WTC11 (cell line): ENCODE data around the gene CDK17. TPM values are rescaled to one million over a fixed set of nuclear protein-coding genes. Genes with fewer than 3 reads are reported as not detected.

Source experiments
- ATAC-seq: fragments of 200-7000 bp; cut with Tn5 transposase; 2 replicates; pipeline ENCODE4 v1.10.0; 2021; ENCODE audit warnings: mild to moderate bottlenecking, moderate library complexity
- CTCF ChIA-PET: fragments of 300-600 bp; sonication (Branson Sonifier 250); formaldehyde crosslinking; loops from one replicate; lab custom pipeline; 2021; ENCODE audit warnings: antibody characterized with exemption; lab: Charles Lee
- POLR2A ChIA-PET: fragments of 350-600 bp; sonication (Branson Sonifier 250); formaldehyde crosslinking; loops from one replicate; lab custom pipeline; 2021; ENCODE audit warnings: antibody characterized with exemption; lab: Charles Lee
- DNase-seq: peaks from one replicate; pipeline ENCODE4 v3.0.0; 2021; ENCODE audit warnings: low spot score
- H3K27ac Mint-ChIP-seq: 2 replicates; pipeline ENCODE4 v1.8.0; 2021; ENCODE audit warnings: mixed read lengths
- H3K27me3 Mint-ChIP-seq: 2 replicates; pipeline ENCODE4 v1.8.0; 2021; ENCODE audit warnings: low read depth, mild to moderate bottlenecking, moderate library complexity, mixed read lengths
- H3K36me3 Mint-ChIP-seq: 2 replicates; pipeline ENCODE4 v1.8.0; 2021; ENCODE audit warnings: mixed read lengths
- H3K4me1 Mint-ChIP-seq: 2 replicates; pipeline ENCODE4 v1.8.0; 2022; ENCODE audit warnings: mixed read lengths
- H3K4me3 Mint-ChIP-seq: 2 replicates; pipeline ENCODE4 v1.8.0; 2021; ENCODE audit warnings: mild to moderate bottlenecking, moderate library complexity, mixed read lengths
- H3K9me3 Mint-ChIP-seq: 2 replicates; pipeline ENCODE4 v1.8.0; 2021; ENCODE audit warnings: mixed read lengths
- CDX4 ChIP-seq: fragments of 250-450 bp; sonication (Bioruptor Pico); IDR thresholded peaks from 2 replicates; pipeline ENCODE4 v1.9.0; 2021; ENCODE audit warnings: moderate library complexity, mild to moderate bottlenecking, inconsistent platforms, borderline replicate concordance
- FOXK1 ChIP-seq: sonication (generic); formaldehyde crosslinking; IDR thresholded peaks from 2 replicates; pipeline ENCODE4 v1.8.0; 2022; ENCODE audit warnings: mild to moderate bottlenecking, moderate library complexity, missing genetic modification reagents
- GTF2I ChIP-seq: fragments of 250-450 bp; sonication (Bioruptor Pico); conservative IDR thresholded peaks from 2 replicates; pipeline ENCODE4 v1.4.0; 2021; ENCODE audit warnings: mild to moderate bottlenecking
- IRF2 ChIP-seq: sonication (generic); formaldehyde crosslinking; IDR thresholded peaks from 2 replicates; pipeline ENCODE4 v1.8.0; 2022; ENCODE audit warnings: low read depth, missing genetic modification reagents, borderline replicate concordance
- MAX ChIP-seq: sonication (generic); formaldehyde crosslinking; IDR thresholded peaks from 2 replicates; pipeline ENCODE4 v1.8.0; 2022; ENCODE audit warnings: mild to moderate bottlenecking, missing genetic modification reagents
- MYBL2 ChIP-seq: sonication (generic); formaldehyde crosslinking; IDR thresholded peaks from 2 replicates; pipeline ENCODE4 v1.8.1; 2023; ENCODE audit warnings: mild to moderate bottlenecking, moderate library complexity, missing genetic modification reagents
- PREB ChIP-seq: sonication (generic); formaldehyde crosslinking; IDR thresholded peaks from 2 replicates; pipeline ENCODE4 v1.8.1; 2022; ENCODE audit warnings: mild to moderate bottlenecking, missing genetic modification reagents, moderate library complexity, borderline replicate concordance
- RELA ChIP-seq: sonication (generic); formaldehyde crosslinking; IDR thresholded peaks from 2 replicates; pipeline ENCODE4 v1.8.1; 2022; ENCODE audit warnings: missing genetic modification reagents, mild to moderate bottlenecking, borderline replicate concordance
- RORB ChIP-seq: fragments of 250-450 bp; sonication (Bioruptor Pico); IDR thresholded peaks from 2 replicates; pipeline ENCODE4 v1.9.0; 2021; ENCODE audit warnings: mild to moderate bottlenecking
- SMAD4 ChIP-seq: sonication (generic); formaldehyde crosslinking; IDR thresholded peaks from 2 replicates; pipeline ENCODE4 v1.8.0; 2022; ENCODE audit warnings: mild to moderate bottlenecking, missing genetic modification reagents
- TCF7 ChIP-seq: sonication (generic); formaldehyde crosslinking; IDR thresholded peaks from 2 replicates; pipeline ENCODE4 v1.8.0; 2022; ENCODE audit warnings: mild to moderate bottlenecking, low read depth, missing genetic modification reagents, moderate library complexity
- TP53 ChIP-seq: sonication (generic); formaldehyde crosslinking; IDR thresholded peaks from 2 replicates; pipeline ENCODE4 v1.8.1; 2023; ENCODE audit warnings: mild to moderate bottlenecking, missing genetic modification reagents
- ZNF219 ChIP-seq: sonication (generic); formaldehyde crosslinking; IDR thresholded peaks from 2 replicates; pipeline ENCODE4 v1.8.0; 2023; ENCODE audit warnings: missing genetic modification reagents, mild to moderate bottlenecking, borderline replicate concordance
- ZNF423 ChIP-seq: fragments of 250-450 bp; sonication (Bioruptor Pico); IDR thresholded peaks from 2 replicates; pipeline ENCODE4 v2.1.2; 2022; ENCODE audit warnings: mild to moderate bottlenecking, moderate library complexity
- ZNF671 ChIP-seq: fragments of 250-450 bp; sonication (Bioruptor Pico); IDR thresholded peaks from 2 replicates; pipeline ENCODE4 v1.8.0; 2021; ENCODE audit warnings: mild to moderate bottlenecking
- total RNA-seq: library from RNA; stranded (reverse); gene quantifications from 3 replicates; pipeline ENCODE4 v1.2.3, GENCODE V29; 2021
- TF ChIP-seq, protein P1 (sequence below): sonication (generic); formaldehyde crosslinking; IDR thresholded peaks from 2 replicates; pipeline ENCODE4 v1.8.0; 2022; ENCODE audit warnings: mild to moderate bottlenecking, missing genetic modification reagents
- TF ChIP-seq, protein P2 (sequence below): sonication (generic); formaldehyde crosslinking; IDR thresholded peaks from 2 replicates; pipeline ENCODE4 v1.8.0; 2022; ENCODE audit warnings: missing genetic modification reagents
- TF ChIP-seq, protein P3 (sequence below): sonication (generic); formaldehyde crosslinking; IDR thresholded peaks from 2 replicates; pipeline ENCODE4 v1.8.1; 2023; ENCODE audit warnings: mild to moderate bottlenecking, missing genetic modification reagents
- TF ChIP-seq, protein P4 (sequence below): sonication (generic); formaldehyde crosslinking; IDR thresholded peaks from 2 replicates; pipeline ENCODE4 v1.8.1; 2022; ENCODE audit warnings: low read depth, mild to moderate bottlenecking, moderate library complexity, missing genetic modification reagents, borderline replicate concordance

Gene CDK17
- total RNA-seq, 1 experiment from 2014 or later, result 20.0 TPM

- TF ChIP-seq SMAD4 (CRISPR knock-in tag) (no peak), ZNF219 (CRISPR knock-in tag) (no peak), MAX (CRISPR knock-in tag) (no peak), GTF2I (CRISPR knock-in tag) (no peak)
Measured at GRCh38 chr12:96441816-96442215, 41.6 kb upstream of the CDK17 start (continued).

DNA sequence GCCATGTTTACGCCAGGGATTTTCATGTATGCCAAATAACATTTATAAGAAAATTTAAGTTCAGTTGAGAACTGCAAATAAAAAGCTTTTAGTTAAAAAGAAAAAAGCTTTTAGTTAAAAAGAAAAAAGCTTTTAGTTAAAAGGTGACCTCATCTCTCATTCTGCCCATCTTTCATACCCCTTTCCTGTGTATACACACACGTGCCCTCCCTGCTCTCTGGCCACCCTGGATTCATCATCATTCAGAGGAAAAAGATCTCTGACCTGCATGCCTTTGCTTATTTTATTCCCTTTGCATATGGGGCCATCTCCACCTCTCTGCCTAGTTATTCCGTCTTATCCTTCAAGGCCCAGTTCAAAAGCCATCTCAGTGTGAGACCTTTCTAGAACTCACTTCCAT is 38.1 kb upstream of the CDK17 start:
- no peaks in the 10 kb centered on the region for H3K36me3 Mint-ChIP-seq
- DNase-seq, result no peak
- no peak overlapping the region for H3K4me3 Mint-ChIP-seq
- H3K27me3 Mint-ChIP-seq, result no peaks in the 10 kb centered on the region
- no peak overlapping the region for H3K27ac Mint-ChIP-seq
- TF ChIP-seq IRF2 (CRISPR knock-in tag), result no peak
- TF ChIP-seq, protein P1, sequence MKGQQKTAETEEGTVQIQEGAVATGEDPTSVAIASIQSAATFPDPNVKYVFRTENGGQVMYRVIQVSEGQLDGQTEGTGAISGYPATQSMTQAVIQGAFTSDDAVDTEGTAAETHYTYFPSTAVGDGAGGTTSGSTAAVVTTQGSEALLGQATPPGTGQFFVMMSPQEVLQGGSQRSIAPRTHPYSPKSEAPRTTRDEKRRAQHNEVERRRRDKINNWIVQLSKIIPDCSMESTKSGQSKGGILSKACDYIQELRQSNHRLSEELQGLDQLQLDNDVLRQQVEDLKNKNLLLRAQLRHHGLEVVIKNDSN (CRISPR knock-in tag), result no peak
- TF ChIP-seq TCF7, result no peak
- no peak for TF ChIP-seq TP53 (CRISPR knock-in tag)
- TF ChIP-seq PREB (CRISPR knock-in tag), result no peak
- no peak for TF ChIP-seq ZNF423
- TF ChIP-seq, protein P2, sequence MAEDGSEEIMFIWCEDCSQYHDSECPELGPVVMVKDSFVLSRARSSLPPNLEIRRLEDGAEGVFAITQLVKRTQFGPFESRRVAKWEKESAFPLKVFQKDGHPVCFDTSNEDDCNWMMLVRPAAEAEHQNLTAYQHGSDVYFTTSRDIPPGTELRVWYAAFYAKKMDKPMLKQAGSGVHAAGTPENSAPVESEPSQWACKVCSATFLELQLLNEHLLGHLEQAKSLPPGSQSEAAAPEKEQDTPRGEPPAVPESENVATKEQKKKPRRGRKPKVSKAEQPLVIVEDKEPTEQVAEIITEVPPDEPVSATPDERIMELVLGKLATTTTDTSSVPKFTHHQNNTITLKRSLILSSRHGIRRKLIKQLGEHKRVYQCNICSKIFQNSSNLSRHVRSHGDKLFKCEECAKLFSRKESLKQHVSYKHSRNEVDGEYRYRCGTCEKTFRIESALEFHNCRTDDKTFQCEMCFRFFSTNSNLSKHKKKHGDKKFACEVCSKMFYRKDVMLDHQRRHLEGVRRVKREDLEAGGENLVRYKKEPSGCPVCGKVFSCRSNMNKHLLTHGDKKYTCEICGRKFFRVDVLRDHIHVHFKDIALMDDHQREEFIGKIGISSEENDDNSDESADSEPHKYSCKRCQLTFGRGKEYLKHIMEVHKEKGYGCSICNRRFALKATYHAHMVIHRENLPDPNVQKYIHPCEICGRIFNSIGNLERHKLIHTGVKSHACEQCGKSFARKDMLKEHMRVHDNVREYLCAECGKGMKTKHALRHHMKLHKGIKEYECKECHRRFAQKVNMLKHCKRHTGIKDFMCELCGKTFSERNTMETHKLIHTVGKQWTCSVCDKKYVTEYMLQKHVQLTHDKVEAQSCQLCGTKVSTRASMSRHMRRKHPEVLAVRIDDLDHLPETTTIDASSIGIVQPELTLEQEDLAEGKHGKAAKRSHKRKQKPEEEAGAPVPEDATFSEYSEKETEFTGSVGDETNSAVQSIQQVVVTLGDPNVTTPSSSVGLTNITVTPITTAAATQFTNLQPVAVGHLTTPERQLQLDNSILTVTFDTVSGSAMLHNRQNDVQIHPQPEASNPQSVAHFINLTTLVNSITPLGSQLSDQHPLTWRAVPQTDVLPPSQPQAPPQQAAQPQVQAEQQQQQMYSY (CRISPR knock-in tag), result no peak
- no peak for TF ChIP-seq MYBL2 (CRISPR knock-in tag)
- TF ChIP-seq CDX4 (CRISPR knock-in tag), result no peak
- TF ChIP-seq, protein P3, sequence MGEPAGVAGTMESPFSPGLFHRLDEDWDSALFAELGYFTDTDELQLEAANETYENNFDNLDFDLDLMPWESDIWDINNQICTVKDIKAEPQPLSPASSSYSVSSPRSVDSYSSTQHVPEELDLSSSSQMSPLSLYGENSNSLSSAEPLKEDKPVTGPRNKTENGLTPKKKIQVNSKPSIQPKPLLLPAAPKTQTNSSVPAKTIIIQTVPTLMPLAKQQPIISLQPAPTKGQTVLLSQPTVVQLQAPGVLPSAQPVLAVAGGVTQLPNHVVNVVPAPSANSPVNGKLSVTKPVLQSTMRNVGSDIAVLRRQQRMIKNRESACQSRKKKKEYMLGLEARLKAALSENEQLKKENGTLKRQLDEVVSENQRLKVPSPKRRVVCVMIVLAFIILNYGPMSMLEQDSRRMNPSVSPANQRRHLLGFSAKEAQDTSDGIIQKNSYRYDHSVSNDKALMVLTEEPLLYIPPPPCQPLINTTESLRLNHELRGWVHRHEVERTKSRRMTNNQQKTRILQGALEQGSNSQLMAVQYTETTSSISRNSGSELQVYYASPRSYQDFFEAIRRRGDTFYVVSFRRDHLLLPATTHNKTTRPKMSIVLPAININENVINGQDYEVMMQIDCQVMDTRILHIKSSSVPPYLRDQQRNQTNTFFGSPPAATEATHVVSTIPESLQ (CRISPR knock-in tag), result no peak
- TF ChIP-seq FOXK1 (CRISPR knock-in tag), result no peak
- ATAC-seq, result no peak
- H3K9me3 Mint-ChIP-seq, result no peaks in the 10 kb centered on the region
- H3K4me1 Mint-ChIP-seq, result no peaks in the 10 kb centered on the region
- ChIA-PET CTCF (no interaction called here), POLR2A (no interaction called here)

GRCh38 chr12:96437171-96437445 is 36.9 kb upstream of the CDK17 start:
- Mint-ChIP-seq H3K27me3 (no peaks in the 10 kb centered on the region), H3K4me1 (no peaks in the 10 kb centered on the region), H3K36me3 (no peaks in the 10 kb centered on the region), H3K27ac (no peak overlapping the region), H3K4me3 (no peak overlapping the region), H3K9me3 (no peaks in the 10 kb centered on the region)
- POLR2A ChIA-PET, result no interaction called here
- CTCF ChIA-PET, result no interaction called here
- ATAC-seq, result no peak
- no peak for DNase-seq
- TF ChIP-seq, protein P3 (CRISPR knock-in tag), result no peak
- TF ChIP-seq RELA (CRISPR knock-in tag) (no peak), ZNF671 (CRISPR knock-in tag) (no peak), RORB (CRISPR knock-in tag) (no peak)
- TF ChIP-seq, protein P4, sequence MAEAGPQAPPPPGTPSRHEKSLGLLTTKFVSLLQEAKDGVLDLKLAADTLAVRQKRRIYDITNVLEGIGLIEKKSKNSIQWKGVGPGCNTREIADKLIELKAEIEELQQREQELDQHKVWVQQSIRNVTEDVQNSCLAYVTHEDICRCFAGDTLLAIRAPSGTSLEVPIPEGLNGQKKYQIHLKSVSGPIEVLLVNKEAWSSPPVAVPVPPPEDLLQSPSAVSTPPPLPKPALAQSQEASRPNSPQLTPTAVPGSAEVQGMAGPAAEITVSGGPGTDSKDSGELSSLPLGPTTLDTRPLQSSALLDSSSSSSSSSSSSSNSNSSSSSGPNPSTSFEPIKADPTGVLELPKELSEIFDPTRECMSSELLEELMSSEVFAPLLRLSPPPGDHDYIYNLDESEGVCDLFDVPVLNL (CRISPR knock-in tag), result no peak
